ENCODE measurements around the gene ANAPC16. TPM values are rescaled to one million over a fixed set of nuclear protein-coding genes. Genes with fewer than 3 reads are reported as not detected.
A peak's percentile ranks its signal among the peaks of the same experiment; 100 is the strongest.
"Not testable (repeated sequence)": the region's sequence is repeated elsewhere in the genome, so short reads cannot be mapped to it uniquely, and the experiment has no call there.

The ANAPC16 gene
- total RNA-seq, 1 experiment from 2014 or later, result 110 TPM

- H3K27me3 Mint-ChIP-seq (ENCODE audit: insufficient read depth, unreplicated experiment), result no peaks in the 10 kb centered on the region
- intact Hi-C loops (cut with micrococcal nuclease), result loop anchor here (2.0 kb wide), 1 partner anchor 75 kb away; no protein-coding TSS in a partner anchor
- peaks cover 74% of the 10 kb centered on the region for H3K4me1 Mint-ChIP-seq (ENCODE audit: insufficient read depth, unreplicated experiment)
- peak; percentile 53 for DNase-seq (ENCODE audit: unreplicated experiment)
- CTCF ChIA-PET, result interaction anchor here (0.6 to 3.3 kb wide), 6 partner anchors 13 to 120 kb away, joined by 3 to 36 read pairs (median 4); no protein-coding TSS in a partner anchor
- BruUV-seq (replicated peaks), result no TSS peak
- POLR2A ChIA-PET, result interaction anchor here (0.8 to 27.1 kb wide), 11 partner anchors 8 to 89 kb away, joined by 3 to 902 read pairs (median 36); partner anchors contain the start of genes ANAPC16, ASCC1 and DDIT4
- H3K4me3 Mint-ChIP-seq (ENCODE audit: unreplicated experiment), result peak overlapping the region; percentile 16
- no peaks in the 10 kb centered on the region for H3K9me3 Mint-ChIP-seq (ENCODE audit: unreplicated experiment)
- peak overlapping the region; percentile 88 for H3K27ac Mint-ChIP-seq (ENCODE audit: low read depth, unreplicated experiment)
- H3K36me3 Mint-ChIP-seq (ENCODE audit: insufficient read depth, unreplicated experiment), result peaks cover 6% of the 10 kb centered on the region
- TF ChIP-seq CTCF (IDR thresholded peaks at IDR 0.05; ENCODE audit: unreplicated experiment), result no peak
Measured at GRCh38 chr10:72245949-72246525, 30.2 kb downstream of the ANAPC16 start.

GRCh38 chr10:72248468-72249151 lies 32.8 kb downstream of the ANAPC16 start:
- CTCF ChIA-PET, result interaction anchor here (0.6 to 3.3 kb wide), 6 partner anchors 11 to 934 kb away, joined by 3 to 36 read pairs (median 4); partner anchors contain the start of gene DDIT4
- no peak for TF ChIP-seq CTCF (IDR thresholded peaks at IDR 0.05; ENCODE audit: unreplicated experiment)
- intact Hi-C loops (cut with micrococcal nuclease), result no loop called here
- peaks cover 6% of the 10 kb centered on the region for H3K36me3 Mint-ChIP-seq (ENCODE audit: insufficient read depth, unreplicated experiment)
- peak; percentile 96 for DNase-seq (ENCODE audit: unreplicated experiment)
- BruUV-seq (replicated peaks), result TSS peak; percentile 85
- H3K4me3 Mint-ChIP-seq (ENCODE audit: unreplicated experiment), result peak overlapping the region; percentile 49
- H3K4me1 Mint-ChIP-seq (ENCODE audit: insufficient read depth, unreplicated experiment), result peaks cover 59% of the 10 kb centered on the region
- H3K9me3 Mint-ChIP-seq (ENCODE audit: unreplicated experiment), result no peaks in the 10 kb centered on the region
- H3K27me3 Mint-ChIP-seq (ENCODE audit: insufficient read depth, unreplicated experiment), result no peaks in the 10 kb centered on the region
- H3K27ac Mint-ChIP-seq (ENCODE audit: low read depth, unreplicated experiment), result peak overlapping the region; percentile 88
- POLR2A ChIA-PET, result interaction anchor here (0.5 to 27.1 kb wide), 18 partner anchors 8 to 123 kb away, joined by 3 to 902 read pairs (median 14); partner anchors contain the start of genes ANAPC16, ASCC1 and DDIT4

- peak overlapping the region; percentile 88 for H3K27ac Mint-ChIP-seq (ENCODE audit: low read depth, unreplicated experiment)
- intact Hi-C loops (cut with micrococcal nuclease), result not testable (repeated sequence)
Measured at GRCh38 chr10:72249176-72249862, 33.5 kb downstream of the ANAPC16 start.

GRCh38 chr10:72250666-72251065 lies 34.9 kb downstream of the ANAPC16 start:
- POLR2A ChIA-PET, result interaction anchor here (0.7 to 27.1 kb wide), 5 partner anchors 10 to 568 kb away, joined by 3 to 902 read pairs (median 9); partner anchors contain the start of gene DDIT4
- intact Hi-C loops (cut with micrococcal nuclease), result no loop called here
- Mint-ChIP-seq H3K27me3 (ENCODE audit: insufficient read depth, unreplicated experiment) (no peaks in the 10 kb centered on the region), H3K4me3 (ENCODE audit: unreplicated experiment) (no peak overlapping the region), H3K27ac (ENCODE audit: low read depth, unreplicated experiment) (peak overlapping the region; percentile 79), H3K9me3 (ENCODE audit: unreplicated experiment) (no peaks in the 10 kb centered on the region), H3K36me3 (ENCODE audit: insufficient read depth, unreplicated experiment) (peaks cover 6% of the 10 kb centered on the region), H3K4me1 (ENCODE audit: insufficient read depth, unreplicated experiment) (peaks cover 49% of the 10 kb centered on the region)
- CTCF ChIA-PET, result interaction anchor here (0.8 to 1.2 kb wide), 2 partner anchors 86 to 1700 kb away, joined by 3 to 4 read pairs; no protein-coding TSS in a partner anchor
- no TSS peak for BruUV-seq (replicated peaks)
- TF ChIP-seq CTCF (IDR thresholded peaks at IDR 0.05; ENCODE audit: unreplicated experiment), result no peak
- DNase-seq (ENCODE audit: unreplicated experiment), result peak; percentile 42

More at GRCh38 chr10:72249176-72249862, 33.5 kb downstream of the ANAPC16 start:
- H3K36me3 Mint-ChIP-seq (ENCODE audit: insufficient read depth, unreplicated experiment); H3K27me3 Mint-ChIP-seq (ENCODE audit: insufficient read depth, unreplicated experiment); H3K9me3 Mint-ChIP-seq (ENCODE audit: unreplicated experiment); DNase-seq (ENCODE audit: unreplicated experiment): not testable (repeated sequence)
- POLR2A ChIA-PET, result interaction anchor here (0.6 to 27.1 kb wide), 5 partner anchors 11 to 86 kb away, joined by 3 to 902 read pairs (median 16); partner anchors contain the start of genes ANAPC16, ASCC1 and DDIT4
- CTCF ChIA-PET, result interaction anchor here (0.6 kb wide), 1 partner anchor 118 kb away, joined by 5 read pairs; no protein-coding TSS in a partner anchor
- H3K4me1 Mint-ChIP-seq (ENCODE audit: insufficient read depth, unreplicated experiment), result peaks cover 53% of the 10 kb centered on the region
- H3K4me3 Mint-ChIP-seq (ENCODE audit: unreplicated experiment), result peak overlapping the region; percentile 49
- TSS peak; percentile 63 for BruUV-seq (replicated peaks)
